Kidney (tissue), 14 donors: ENCODE measurements around the gene PLEKHM2. TPM values are rescaled to one million over a fixed set of nuclear protein-coding genes. Genes with fewer than 3 reads are reported as not detected.

ENCODE experiments used
- DNase-seq, 5 donors: peaks; one replicate each; pipeline ENCODE4 v3.0.0-alpha.2; 2013 to 2020
- FAIRE-seq: peaks from 2 replicates; lab custom pipeline; 2012; peaks lifted over from hg19 to GRCh38; lab: Jason Lieb, UNC
- H3K27ac ChIP-seq, 2 donors: one replicate each; pipeline ENCODE4 v1.7.0; 2013; ENCODE audit warnings: low read depth in 2 of 2, low read length in 2 of 2, inconsistent platforms in 1 of 2
- H3K27me3 ChIP-seq: one replicate; pipeline ENCODE4 v1.7.1; 2013; ENCODE audit warnings: low read length, inconsistent platforms; ENCODE audit not compliant: control insufficient read depth, insufficient read depth
- H3K36me3 ChIP-seq, 3 donors: one replicate each; pipeline versions ENCODE4 v1.7.0 to v1.7.1; 2013; ENCODE audit warnings: low read length in 3 of 3, control low read depth in 1 of 3, inconsistent platforms in 1 of 3; ENCODE audit not compliant: insufficient read depth in 3 of 3, control insufficient read depth in 2 of 3
- H3K4me1 ChIP-seq, 3 donors: one replicate each; pipeline versions ENCODE4 v1.7.0 to v1.7.1; 2013; ENCODE audit warnings: low read length in 3 of 3, inconsistent platforms in 1 of 3, low read depth in 1 of 3; ENCODE audit not compliant: control insufficient read depth in 2 of 3, insufficient read depth in 2 of 3
- H3K4me3 ChIP-seq, 3 donors: one replicate each; pipeline versions ENCODE4 v1.7.0 to v1.8.1; 2013; ENCODE audit warnings: low read length in 3 of 3, control low read depth in 1 of 3, inconsistent platforms in 1 of 3
- H3K9ac ChIP-seq, 3 donors: one replicate each; pipeline versions ENCODE4 v1.7.0 to v1.7.1; 2013; ENCODE audit warnings: low read length in 3 of 3, control low read depth in 1 of 3, inconsistent platforms in 1 of 3
- H3K9me3 ChIP-seq, 3 donors: one replicate each; pipeline versions ENCODE4 v1.7.0 to v1.7.1; 2013; ENCODE audit warnings: low read length in 3 of 3, control low read depth in 1 of 3, inconsistent platforms in 1 of 3; ENCODE audit not compliant: control insufficient read depth in 2 of 3, insufficient read depth in 1 of 3
- intact Hi-C: fragments of 100-400 bp; cut with DNase I; formaldehyde crosslinking; loops from one replicate; pipeline ENCODE4 v1.11.1; 2022
- polyA plus RNA-seq: library from polyadenylated mRNA; stranded (reverse); fragments of 350-450 nt; fragmentation: Illumina TruSeq; extraction: RNeasy Lipid Tissue Mini Kit (QIAGEN cat#74804); gene quantifications from one replicate; pipeline ENCODE4 v1.2.3, GENCODE V29; 2014; ENCODE audit warnings: low read depth, low replicate concordance; ENCODE audit not compliant: insufficient read depth
- total RNA-seq: library from RNA; stranded (reverse); fragmentation: NEBNext Ultra II Directional; extraction: Animal tissue kit (Norgen Biotek cat#: 25700); gene quantifications from one replicate; pipeline ENCODE4 v1.2.1, GENCODE V29; 2021
- TF ChIP-seq, protein P1 (sequence below): IDR thresholded peaks from 3 replicates; pipeline ENCODE4 v1.5.1; 2012; ENCODE audit warnings: mild to moderate bottlenecking, moderate library complexity, borderline replicate concordance; ENCODE audit not compliant: insufficient read depth; ENCODE audit errors: extremely low read depth
- donor health status: control.
- donor health status: control.
- donor health status: control.
- donor health status: control.
- donor health status: control.
- donor health status: DM: yes; HTN: yes; CAD: no.
- donor health status: Normal renal cell carcinoma (clear cell type).

The PLEKHM2 gene
- total and polyA plus RNA-seq, 2 donors from 2014 or later, result 21.7 to 65.7 TPM

DNA sequence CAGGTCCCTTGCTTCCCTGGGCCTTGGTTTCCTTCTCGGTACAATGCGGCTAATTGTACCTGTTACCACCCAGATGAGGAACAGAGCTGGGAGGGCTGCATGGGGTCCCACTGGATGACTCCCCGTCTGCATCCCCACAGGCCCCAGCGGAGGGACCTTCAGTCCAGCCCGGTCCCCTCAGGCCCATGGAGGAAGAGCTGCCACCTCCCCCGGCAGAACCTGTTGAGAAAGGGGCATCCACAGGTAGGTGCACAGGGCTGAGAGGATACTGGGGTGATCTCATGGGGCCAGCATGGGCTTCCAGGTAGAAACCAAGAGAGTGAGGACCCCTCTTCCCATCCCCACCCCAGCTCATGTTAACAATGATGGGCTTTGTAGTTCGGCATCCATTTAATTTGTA lies 84.3 kb downstream of the PLEKHM2 start:
- H3K9me3 ChIP-seq, result no peaks in the 10 kb centered on the region
- no peak overlapping the region for H3K9ac ChIP-seq
- intact Hi-C loops, result no loop called here
- H3K4me1 ChIP-seq, result peaks cover 0 to 6% (median 0%) of the 10 kb centered on the region in 3 donors
- FAIRE-seq, result no peak
- no peak overlapping the region for H3K27ac ChIP-seq
- H3K27me3 ChIP-seq, result no peaks in the 10 kb centered on the region
- no peak overlapping the region for H3K4me3 ChIP-seq
- TF ChIP-seq, protein P1, sequence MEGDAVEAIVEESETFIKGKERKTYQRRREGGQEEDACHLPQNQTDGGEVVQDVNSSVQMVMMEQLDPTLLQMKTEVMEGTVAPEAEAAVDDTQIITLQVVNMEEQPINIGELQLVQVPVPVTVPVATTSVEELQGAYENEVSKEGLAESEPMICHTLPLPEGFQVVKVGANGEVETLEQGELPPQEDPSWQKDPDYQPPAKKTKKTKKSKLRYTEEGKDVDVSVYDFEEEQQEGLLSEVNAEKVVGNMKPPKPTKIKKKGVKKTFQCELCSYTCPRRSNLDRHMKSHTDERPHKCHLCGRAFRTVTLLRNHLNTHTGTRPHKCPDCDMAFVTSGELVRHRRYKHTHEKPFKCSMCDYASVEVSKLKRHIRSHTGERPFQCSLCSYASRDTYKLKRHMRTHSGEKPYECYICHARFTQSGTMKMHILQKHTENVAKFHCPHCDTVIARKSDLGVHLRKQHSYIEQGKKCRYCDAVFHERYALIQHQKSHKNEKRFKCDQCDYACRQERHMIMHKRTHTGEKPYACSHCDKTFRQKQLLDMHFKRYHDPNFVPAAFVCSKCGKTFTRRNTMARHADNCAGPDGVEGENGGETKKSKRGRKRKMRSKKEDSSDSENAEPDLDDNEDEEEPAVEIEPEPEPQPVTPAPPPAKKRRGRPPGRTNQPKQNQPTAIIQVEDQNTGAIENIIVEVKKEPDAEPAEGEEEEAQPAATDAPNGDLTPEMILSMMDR, result no peak
- DNase-seq, result no peak
- peaks cover 0 to 18% (median 0%) of the 10 kb centered on the region in 3 donors for H3K36me3 ChIP-seq

DNA sequence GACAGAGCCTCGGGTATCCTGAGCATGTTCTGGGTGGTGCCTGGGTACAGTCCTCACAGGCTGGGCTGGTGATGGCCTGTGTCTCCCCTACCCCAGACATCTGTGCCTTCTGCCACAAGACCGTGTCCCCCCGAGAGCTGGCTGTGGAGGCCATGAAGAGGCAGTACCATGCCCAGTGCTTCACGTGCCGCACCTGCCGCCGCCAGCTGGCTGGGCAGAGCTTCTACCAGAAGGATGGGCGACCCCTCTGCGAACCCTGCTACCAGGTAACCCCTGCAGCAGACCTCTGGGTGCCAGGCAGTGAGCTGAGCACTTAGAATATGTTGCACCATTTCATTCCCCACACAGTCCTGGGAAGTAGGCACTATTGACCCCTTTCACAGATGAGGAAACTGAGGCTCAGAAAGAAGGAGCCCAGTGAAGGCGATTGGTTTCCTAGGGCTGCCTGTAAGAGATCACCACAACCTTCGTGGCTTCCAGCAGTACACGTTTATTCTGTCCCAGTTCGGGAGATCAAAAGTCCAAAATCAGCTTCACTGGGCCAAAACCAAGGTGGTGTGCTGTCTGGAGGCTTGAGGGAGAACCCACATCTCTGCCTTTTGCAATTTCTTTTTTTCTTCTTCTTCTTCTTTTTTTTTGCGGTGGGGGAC lies 86.3 kb downstream of the PLEKHM2 start:
- Histone ChIP-seq H3K9ac (no peak overlapping the region), H3K36me3 (peaks cover 0 to 18% (median 0%) of the 10 kb centered on the region in 3 donors), H3K9me3 (no peaks in the 10 kb centered on the region), H3K27ac (no peak overlapping the region), H3K4me3 (no peak overlapping the region), H3K27me3 (no peaks in the 10 kb centered on the region), H3K4me1 (no peaks in the 10 kb centered on the region)
- no peak for DNase-seq
- intact Hi-C loops, result no loop called here
- FAIRE-seq, result no peak
- TF ChIP-seq, protein P1, result no peak

DNA sequence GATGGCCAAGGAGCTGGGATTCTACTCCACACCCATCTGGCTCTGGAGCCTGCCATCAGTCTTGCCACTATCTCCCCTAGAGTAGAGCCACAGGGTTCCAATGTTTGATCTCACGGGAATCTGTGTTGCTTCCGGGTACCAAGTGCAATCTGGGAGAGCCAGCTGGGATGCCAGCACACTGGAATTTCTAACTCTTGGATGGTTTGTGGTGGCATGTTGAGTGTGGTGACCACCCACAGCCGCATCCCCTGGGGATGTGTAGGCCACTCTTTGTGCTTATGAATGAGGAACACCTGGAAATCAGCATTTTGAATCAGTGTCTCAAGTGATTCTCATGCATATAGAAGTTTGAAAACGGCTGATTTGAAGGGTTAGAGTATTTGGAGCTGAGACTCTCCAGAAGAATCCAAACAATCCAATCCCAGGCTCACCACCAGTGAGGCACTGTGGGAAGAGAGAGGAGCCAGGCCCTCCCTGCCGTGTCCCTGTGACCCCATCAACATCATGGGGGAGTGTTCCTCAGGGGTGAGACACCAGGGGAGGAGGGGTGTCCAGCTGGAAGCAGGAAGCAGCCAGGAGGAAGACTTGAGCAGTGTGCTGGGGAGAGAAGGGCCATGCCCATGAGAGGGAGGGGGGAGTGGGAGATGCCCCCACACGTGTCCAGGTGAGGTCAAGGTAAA lies 87.9 kb downstream of the PLEKHM2 start:
- DNase-seq (peak in 2 of 5 donors; percentile 34 to 45), FAIRE-seq (no peak)
- H3K36me3 ChIP-seq, result peaks cover 0 to 18% (median 0%) of the 10 kb centered on the region in 3 donors
- no peaks in the 10 kb centered on the region for H3K9me3 ChIP-seq
- no peak overlapping the region for H3K4me3 ChIP-seq
- TF ChIP-seq, protein P1, result no peak
- intact Hi-C loops, result no loop called here
- no peaks in the 10 kb centered on the region for H3K27me3 ChIP-seq
- H3K9ac ChIP-seq, result no peak overlapping the region
- no peaks in the 10 kb centered on the region for H3K4me1 ChIP-seq
- no peak overlapping the region for H3K27ac ChIP-seq
